ENCODE data around the gene NOTCH1. TPM values are rescaled to one million over a fixed set of nuclear protein-coding genes. Genes with fewer than 3 reads are reported as not detected.

The NOTCH1 gene
- total RNA-seq, 1 donor from 2014 or later, result 34.1 TPM

DNA sequence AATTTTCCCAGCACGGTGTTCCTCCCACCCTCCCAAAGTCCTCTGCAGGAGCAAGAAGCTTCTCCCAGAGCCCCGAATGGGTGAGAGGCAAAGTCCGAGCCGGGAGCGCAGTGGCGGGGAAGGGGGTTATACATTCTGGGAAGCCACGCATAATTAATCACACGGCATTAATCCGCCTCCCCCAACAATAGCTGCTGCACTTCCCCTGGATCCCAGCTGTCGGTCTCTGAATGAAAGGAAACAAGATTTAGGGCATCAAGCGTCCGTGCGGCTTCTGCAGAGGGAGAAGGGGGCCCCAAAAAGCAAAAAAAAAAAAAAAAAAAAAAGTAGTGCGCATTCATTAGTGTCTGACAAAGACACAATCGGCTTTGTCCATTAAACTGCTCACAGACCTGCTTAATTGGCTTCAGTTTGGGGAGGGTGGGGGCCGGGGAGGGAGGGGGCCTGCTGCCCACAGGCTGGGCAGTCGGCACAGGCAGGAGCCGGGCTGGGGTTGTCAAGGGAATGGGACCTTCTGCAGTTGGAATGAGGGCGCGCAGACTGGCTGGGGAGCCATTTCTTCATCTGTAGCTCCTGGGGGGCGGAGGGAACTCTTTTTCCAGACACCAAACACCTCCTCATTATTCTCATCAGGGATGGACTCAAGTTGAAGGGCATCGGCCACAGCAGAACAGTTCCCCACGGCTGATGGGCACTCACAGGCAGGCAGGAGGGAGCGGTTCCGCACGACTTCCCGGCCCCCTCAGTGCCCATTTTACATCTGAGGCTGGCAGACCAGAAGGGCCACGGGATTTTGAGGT lies 3.4 kb downstream of the NOTCH1 start:
- Mint-ChIP-seq H3K9me3 (ENCODE audit: unreplicated experiment) (no peaks in the 10 kb centered on the region), H3K36me3 (ENCODE audit: low read depth, unreplicated experiment) (peaks cover 8% of the 10 kb centered on the region), H3K27ac (ENCODE audit: unreplicated experiment) (no peak overlapping the region), H3K27me3 (ENCODE audit: low read depth, unreplicated experiment) (no peaks in the 10 kb centered on the region), H3K4me3 (ENCODE audit: unreplicated experiment) (peak overlapping the region; percentile 70), H3K4me1 (ENCODE audit: low read depth, unreplicated experiment) (no peaks in the 10 kb centered on the region)
- H4K20me1 ChIP-seq (ENCODE audit: insufficient read depth, low read length), result peaks cover 67% of the 10 kb centered on the region
- no peaks in the 10 kb centered on the region for H3K9me3 ChIP-seq (ENCODE audit: insufficient read depth, low read depth, low read length)
- no peak overlapping the region for H2AFZ ChIP-seq (ENCODE audit: low read depth, low read length)
- DNase-seq (ENCODE audit: low read depth) (no peak), FAIRE-seq (no peak)
- H3K4me2 ChIP-seq (ENCODE audit: low read length), result no peak overlapping the region
- no peaks in the 10 kb centered on the region for H3K36me3 ChIP-seq (ENCODE audit: insufficient read depth, low read length)
- no peaks in the 10 kb centered on the region for H3K27me3 ChIP-seq (ENCODE audit: insufficient read depth, low read length)
- no peak for TF ChIP-seq EZH2 (IDR thresholded peaks at IDR 0.05; ENCODE audit: insufficient read depth, low read length)
- TF ChIP-seq, protein P1, sequence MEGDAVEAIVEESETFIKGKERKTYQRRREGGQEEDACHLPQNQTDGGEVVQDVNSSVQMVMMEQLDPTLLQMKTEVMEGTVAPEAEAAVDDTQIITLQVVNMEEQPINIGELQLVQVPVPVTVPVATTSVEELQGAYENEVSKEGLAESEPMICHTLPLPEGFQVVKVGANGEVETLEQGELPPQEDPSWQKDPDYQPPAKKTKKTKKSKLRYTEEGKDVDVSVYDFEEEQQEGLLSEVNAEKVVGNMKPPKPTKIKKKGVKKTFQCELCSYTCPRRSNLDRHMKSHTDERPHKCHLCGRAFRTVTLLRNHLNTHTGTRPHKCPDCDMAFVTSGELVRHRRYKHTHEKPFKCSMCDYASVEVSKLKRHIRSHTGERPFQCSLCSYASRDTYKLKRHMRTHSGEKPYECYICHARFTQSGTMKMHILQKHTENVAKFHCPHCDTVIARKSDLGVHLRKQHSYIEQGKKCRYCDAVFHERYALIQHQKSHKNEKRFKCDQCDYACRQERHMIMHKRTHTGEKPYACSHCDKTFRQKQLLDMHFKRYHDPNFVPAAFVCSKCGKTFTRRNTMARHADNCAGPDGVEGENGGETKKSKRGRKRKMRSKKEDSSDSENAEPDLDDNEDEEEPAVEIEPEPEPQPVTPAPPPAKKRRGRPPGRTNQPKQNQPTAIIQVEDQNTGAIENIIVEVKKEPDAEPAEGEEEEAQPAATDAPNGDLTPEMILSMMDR (IDR thresholded peaks at IDR 0.05; ENCODE audit: insufficient read depth, low read depth, low read length), result no peak
- no peak overlapping the region for H3K4me3 ChIP-seq (ENCODE audit: insufficient read depth, low read depth, low read length)
- no peak overlapping the region for H3K9ac ChIP-seq (ENCODE audit: low read length)
- peaks cover 50% of the 10 kb centered on the region for H3K4me1 ChIP-seq (ENCODE audit: insufficient read depth, low read length)
- H3K79me2 ChIP-seq (ENCODE audit: insufficient read depth, low read length), result peaks cover 66% of the 10 kb centered on the region
- H3K27ac ChIP-seq (ENCODE audit: low read depth, low read length), result no peak overlapping the region

DNA sequence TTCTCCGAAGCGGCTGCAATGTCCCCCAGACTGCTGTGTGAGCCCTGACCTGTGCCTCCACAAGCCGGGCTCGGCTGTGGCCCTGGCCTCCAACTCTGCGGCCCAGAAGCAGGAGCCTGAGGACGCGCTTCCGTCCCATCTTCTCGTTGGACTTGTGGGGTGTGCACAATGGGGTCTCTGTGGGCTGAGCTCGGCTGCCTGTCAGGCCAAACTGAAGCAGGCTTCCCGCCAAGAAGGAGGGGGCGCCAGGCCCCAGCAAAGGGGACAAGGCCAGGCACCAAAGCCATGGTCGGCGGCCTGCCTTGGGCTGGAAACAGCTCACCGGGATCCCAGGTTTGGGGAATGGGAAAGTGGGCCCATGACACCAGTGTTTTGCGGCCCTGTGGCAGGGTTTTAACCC lies 4.1 kb downstream of the NOTCH1 start:
- Histone ChIP-seq H3K27ac (ENCODE audit: low read depth, low read length) (no peak overlapping the region), H3K4me3 (ENCODE audit: insufficient read depth, low read depth, low read length) (no peak overlapping the region), H4K20me1 (ENCODE audit: insufficient read depth, low read length) (peaks cover 75% of the 10 kb centered on the region), H3K36me3 (ENCODE audit: insufficient read depth, low read length) (no peaks in the 10 kb centered on the region), H3K9me3 (ENCODE audit: insufficient read depth, low read depth, low read length) (no peaks in the 10 kb centered on the region), H3K4me2 (ENCODE audit: low read length) (peak overlapping the region; percentile 74), H3K4me1 (ENCODE audit: insufficient read depth, low read length) (peaks cover 44% of the 10 kb centered on the region), H3K79me2 (ENCODE audit: insufficient read depth, low read length) (peaks cover 73% of the 10 kb centered on the region), H3K27me3 (ENCODE audit: insufficient read depth, low read length) (no peaks in the 10 kb centered on the region), H3K9ac (ENCODE audit: low read length) (no peak overlapping the region), H2AFZ (ENCODE audit: low read depth, low read length) (no peak overlapping the region)
- DNase-seq (ENCODE audit: low read depth), result no peak
- Mint-ChIP-seq H3K27me3 (ENCODE audit: low read depth, unreplicated experiment) (no peaks in the 10 kb centered on the region), H3K4me1 (ENCODE audit: low read depth, unreplicated experiment) (no peaks in the 10 kb centered on the region), H3K27ac (ENCODE audit: unreplicated experiment) (no peak overlapping the region), H3K36me3 (ENCODE audit: low read depth, unreplicated experiment) (peaks cover 8% of the 10 kb centered on the region), H3K9me3 (ENCODE audit: unreplicated experiment) (no peaks in the 10 kb centered on the region), H3K4me3 (ENCODE audit: unreplicated experiment) (no peak overlapping the region)
- FAIRE-seq, result no peak
- TF ChIP-seq, protein P1 (IDR thresholded peaks at IDR 0.05; ENCODE audit: insufficient read depth, low read depth, low read length), result no peak
- TF ChIP-seq EZH2 (IDR thresholded peaks at IDR 0.05; ENCODE audit: insufficient read depth, low read length), result no peak

DNA sequence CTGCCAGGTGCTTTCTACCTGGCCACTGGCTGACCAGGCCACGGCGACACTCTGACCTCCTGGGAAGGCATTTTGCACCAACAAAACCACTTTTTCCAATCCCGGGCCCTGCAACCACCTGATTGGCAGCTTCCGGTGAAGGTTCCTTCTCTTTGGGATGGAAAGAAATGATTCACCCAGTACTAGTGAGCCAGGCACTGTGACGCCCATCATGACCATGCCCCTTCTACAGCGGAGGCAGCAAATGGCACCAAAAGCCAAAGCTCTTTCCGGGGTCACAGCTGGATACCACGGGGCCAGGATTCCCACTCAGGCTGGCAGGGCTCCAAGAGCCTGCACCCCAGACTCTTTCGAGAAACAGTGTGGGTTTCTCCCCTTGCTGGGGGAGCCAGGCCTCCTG lies 4.7 kb downstream of the NOTCH1 start:
- H3K4me3 Mint-ChIP-seq (ENCODE audit: unreplicated experiment), result no peak overlapping the region
- H3K4me1 Mint-ChIP-seq (ENCODE audit: low read depth, unreplicated experiment), result no peaks in the 10 kb centered on the region
- TF ChIP-seq EZH2 (IDR thresholded peaks at IDR 0.05; ENCODE audit: insufficient read depth, low read length), result no peak
- TF ChIP-seq, protein P1 (IDR thresholded peaks at IDR 0.05; ENCODE audit: insufficient read depth, low read depth, low read length), result no peak

More for the DNA sequence above, 4.7 kb downstream of the NOTCH1 start:
- DNase-seq (ENCODE audit: low read depth), result peak; percentile 53
- no peaks in the 10 kb centered on the region for H3K9me3 ChIP-seq (ENCODE audit: insufficient read depth, low read depth, low read length)
- no peak overlapping the region for H3K9ac ChIP-seq (ENCODE audit: low read length)
- H3K4me3 ChIP-seq (ENCODE audit: insufficient read depth, low read depth, low read length), result no peak overlapping the region
- no peak overlapping the region for H3K27ac ChIP-seq (ENCODE audit: low read depth, low read length)
- peak overlapping the region; percentile 74 for H3K4me2 ChIP-seq (ENCODE audit: low read length)
- H3K27ac Mint-ChIP-seq (ENCODE audit: unreplicated experiment), result no peak overlapping the region
- peaks cover 80% of the 10 kb centered on the region for H4K20me1 ChIP-seq (ENCODE audit: insufficient read depth, low read length)
- FAIRE-seq, result no peak
- H3K9me3 Mint-ChIP-seq (ENCODE audit: unreplicated experiment), result no peaks in the 10 kb centered on the region
- H3K36me3 Mint-ChIP-seq (ENCODE audit: low read depth, unreplicated experiment), result peaks cover 8% of the 10 kb centered on the region
- peaks cover 78% of the 10 kb centered on the region for H3K79me2 ChIP-seq (ENCODE audit: insufficient read depth, low read length)
- H3K36me3 ChIP-seq (ENCODE audit: insufficient read depth, low read length), result no peaks in the 10 kb centered on the region
- H2AFZ ChIP-seq (ENCODE audit: low read depth, low read length), result no peak overlapping the region
- no peaks in the 10 kb centered on the region for H3K27me3 ChIP-seq (ENCODE audit: insufficient read depth, low read length)
- H3K27me3 Mint-ChIP-seq (ENCODE audit: low read depth, unreplicated experiment), result no peaks in the 10 kb centered on the region
- H3K4me1 ChIP-seq (ENCODE audit: insufficient read depth, low read length), result peaks cover 42% of the 10 kb centered on the region
